WERI-Rb-1 (cell line): ENCODE results near the gene SLC35F4.

Experiments
- DNase-seq: peaks from one replicate; pipeline ENCODE4 v3.0.0-alpha.2; 2020
- H3K27ac ChIP-seq: fragments of 250-450 bp; sonication (Bioruptor Pico); 2 replicates; pipeline ENCODE4 v1.5.1; 2020; ENCODE audit warnings: mild to moderate bottlenecking, moderate library complexity
- H3K27me3 ChIP-seq: fragments of 250-450 bp; sonication (Bioruptor Pico); 2 replicates; pipeline ENCODE4 v1.5.1; 2021; ENCODE audit warnings: mild to moderate bottlenecking, low read depth, moderate library complexity; ENCODE audit not compliant: insufficient read depth, severe bottlenecking
- H3K36me3 ChIP-seq: fragments of 250-450 bp; sonication (Bioruptor Pico); 2 replicates; pipeline ENCODE4 v1.5.1; 2020; ENCODE audit warnings: mild to moderate bottlenecking, moderate library complexity
- H3K4me3 ChIP-seq: 2 replicates; pipeline ENCODE4 v1.5.1; 2011; ENCODE audit warnings: low read depth, mild to moderate bottlenecking, control low read depth, low read length
- H3K9me3 ChIP-seq: fragments of 250-450 bp; sonication (Bioruptor Pico); 2 replicates; pipeline ENCODE4 v1.5.1; 2021; ENCODE audit warnings: mild to moderate bottlenecking, moderate library complexity; ENCODE audit not compliant: severe bottlenecking
- TF ChIP-seq, protein P1 (sequence below): IDR thresholded peaks from 2 replicates; pipeline ENCODE4 v1.5.1; 2011; ENCODE audit warnings: low read depth, mild to moderate bottlenecking, control low read depth, inconsistent platforms, low read length

Gene SLC35F4

DNA sequence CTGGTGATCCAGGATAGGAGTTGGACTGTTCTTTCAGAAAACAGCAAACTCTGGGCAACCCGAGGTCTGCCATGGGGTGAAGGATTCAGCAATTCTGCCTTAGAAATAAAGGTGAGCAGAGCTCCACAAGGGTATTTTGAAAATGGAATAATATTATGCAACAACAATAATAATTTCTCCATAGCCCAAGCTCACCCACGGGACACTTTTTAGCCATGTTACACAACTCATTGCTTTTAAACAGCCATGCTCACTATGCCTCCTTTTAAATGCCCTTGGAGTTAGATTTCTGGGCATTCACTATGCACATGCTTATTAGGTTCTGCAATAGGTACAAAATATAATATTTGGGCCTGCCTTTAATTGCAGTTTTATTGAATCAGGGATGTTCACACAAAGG is 37.2 kb downstream of the SLC35F4 start:
- no peaks in the 10 kb centered on the region for H3K27me3 ChIP-seq
- H3K9me3 ChIP-seq = peaks cover 4% of the 10 kb centered on the region
- no peak overlapping the region for H3K27ac ChIP-seq
- H3K36me3 ChIP-seq = no peaks in the 10 kb centered on the region
- TF ChIP-seq, protein P1, sequence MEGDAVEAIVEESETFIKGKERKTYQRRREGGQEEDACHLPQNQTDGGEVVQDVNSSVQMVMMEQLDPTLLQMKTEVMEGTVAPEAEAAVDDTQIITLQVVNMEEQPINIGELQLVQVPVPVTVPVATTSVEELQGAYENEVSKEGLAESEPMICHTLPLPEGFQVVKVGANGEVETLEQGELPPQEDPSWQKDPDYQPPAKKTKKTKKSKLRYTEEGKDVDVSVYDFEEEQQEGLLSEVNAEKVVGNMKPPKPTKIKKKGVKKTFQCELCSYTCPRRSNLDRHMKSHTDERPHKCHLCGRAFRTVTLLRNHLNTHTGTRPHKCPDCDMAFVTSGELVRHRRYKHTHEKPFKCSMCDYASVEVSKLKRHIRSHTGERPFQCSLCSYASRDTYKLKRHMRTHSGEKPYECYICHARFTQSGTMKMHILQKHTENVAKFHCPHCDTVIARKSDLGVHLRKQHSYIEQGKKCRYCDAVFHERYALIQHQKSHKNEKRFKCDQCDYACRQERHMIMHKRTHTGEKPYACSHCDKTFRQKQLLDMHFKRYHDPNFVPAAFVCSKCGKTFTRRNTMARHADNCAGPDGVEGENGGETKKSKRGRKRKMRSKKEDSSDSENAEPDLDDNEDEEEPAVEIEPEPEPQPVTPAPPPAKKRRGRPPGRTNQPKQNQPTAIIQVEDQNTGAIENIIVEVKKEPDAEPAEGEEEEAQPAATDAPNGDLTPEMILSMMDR = no peak
- no peak overlapping the region for H3K4me3 ChIP-seq
- no peak for DNase-seq

DNA sequence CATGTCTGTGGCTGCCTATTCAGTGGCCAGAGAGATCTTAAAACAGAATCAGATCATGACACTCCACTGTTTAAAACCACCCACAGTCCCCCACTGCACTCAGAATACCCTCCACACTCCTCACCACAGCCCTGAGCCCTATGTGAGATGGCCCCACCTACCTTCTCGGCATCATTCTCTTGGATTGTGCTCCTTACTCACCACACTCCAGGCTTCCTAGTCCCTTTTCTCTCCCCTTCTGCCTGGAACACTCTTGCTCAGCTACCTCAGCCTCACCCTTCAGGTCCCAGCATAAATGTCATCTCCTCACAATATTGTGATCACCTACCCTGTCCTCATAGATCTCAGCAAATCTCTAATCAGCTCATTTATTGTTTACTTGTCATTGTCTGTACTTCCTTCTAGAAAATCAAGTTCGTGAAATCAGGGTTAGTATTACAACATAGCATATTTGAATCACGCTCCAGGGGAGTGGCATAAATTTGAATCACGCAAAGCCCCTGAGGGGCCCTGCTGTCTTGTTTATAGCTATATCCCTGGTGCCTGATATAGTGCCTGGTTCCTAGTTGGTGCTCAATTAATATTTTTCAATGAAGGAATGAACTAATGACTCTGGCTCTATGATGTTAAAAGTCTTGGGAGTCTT is 42.8 kb downstream of the SLC35F4 start:
- DNase-seq = no peak
- no peak overlapping the region for H3K4me3 ChIP-seq
- peaks cover 4% of the 10 kb centered on the region for H3K9me3 ChIP-seq
- TF ChIP-seq, protein P1 = no peak
- no peaks in the 10 kb centered on the region for H3K36me3 ChIP-seq
- H3K27me3 ChIP-seq = no peaks in the 10 kb centered on the region
- no peak overlapping the region for H3K27ac ChIP-seq

GRCh38 chr14:57822081-57822480 is 43.8 kb downstream of the SLC35F4 start:
- Histone ChIP-seq H3K9me3 (peaks cover 4% of the 10 kb centered on the region), H3K27me3 (no peaks in the 10 kb centered on the region), H3K4me3 (no peak overlapping the region), H3K27ac (no peak overlapping the region), H3K36me3 (no peaks in the 10 kb centered on the region)
- TF ChIP-seq, protein P1 = no peak
- no peak for DNase-seq

DNA sequence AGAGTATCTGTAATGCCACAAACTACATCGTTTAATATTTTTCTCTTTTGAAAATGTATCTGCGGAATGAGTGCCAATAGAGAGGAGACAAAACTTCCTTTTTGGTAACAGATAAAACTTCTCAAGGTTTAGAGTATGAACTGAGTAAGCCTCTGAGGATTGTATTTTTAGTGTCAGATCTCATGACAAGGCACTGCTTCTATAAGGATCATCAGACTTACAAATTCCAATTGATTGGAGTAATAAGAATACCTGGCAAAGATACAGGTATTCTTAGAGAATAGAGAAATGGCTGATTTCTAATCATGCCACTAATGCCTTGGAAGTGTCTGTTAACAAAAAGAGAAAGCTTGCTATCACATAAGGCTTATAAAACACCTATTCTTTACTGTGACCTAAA is 45.3 kb downstream of the SLC35F4 start:
- Histone ChIP-seq H3K27ac (no peak overlapping the region), H3K36me3 (no peaks in the 10 kb centered on the region), H3K9me3 (no peaks in the 10 kb centered on the region), H3K4me3 (no peak overlapping the region), H3K27me3 (no peaks in the 10 kb centered on the region)
- TF ChIP-seq, protein P1 = no peak
- DNase-seq = no peak

DNA sequence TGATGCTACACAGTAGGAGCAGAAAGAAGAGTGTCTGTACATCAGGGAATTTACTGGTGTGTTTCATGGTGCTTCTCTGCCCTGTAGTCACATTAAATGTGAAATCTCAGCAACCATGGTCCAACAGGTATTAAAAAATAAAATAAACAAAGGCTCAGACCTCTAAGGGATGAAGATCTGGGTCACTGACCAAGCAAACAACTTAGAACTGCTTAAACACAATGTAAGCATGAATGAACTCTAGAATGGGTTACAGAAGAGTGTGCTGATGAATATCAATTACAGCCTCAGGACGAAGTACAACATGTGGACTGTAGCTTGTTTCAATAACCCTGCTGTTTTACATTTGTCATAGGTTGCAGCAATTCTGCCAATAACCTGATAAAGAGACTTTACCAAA is 47.4 kb downstream of the SLC35F4 start:
- Histone ChIP-seq H3K4me3 (no peak overlapping the region), H3K9me3 (no peaks in the 10 kb centered on the region), H3K36me3 (no peaks in the 10 kb centered on the region), H3K27me3 (no peaks in the 10 kb centered on the region), H3K27ac (no peak overlapping the region)
- TF ChIP-seq, protein P1 = no peak
- DNase-seq = no peak
